ENCODE measurements around the gene PBXIP1. TPM values are rescaled to one million over a fixed set of nuclear protein-coding genes. Genes with fewer than 3 reads are reported as not detected.
"Not testable (repeated sequence)": the region's sequence is repeated elsewhere in the genome, so short reads cannot be mapped to it uniquely, and the experiment has no call there.

PBXIP1 gene
- total RNA-seq, 3 donors from 2014 or later: 35.6 to 146 (median 49.4) TPM

DNA sequence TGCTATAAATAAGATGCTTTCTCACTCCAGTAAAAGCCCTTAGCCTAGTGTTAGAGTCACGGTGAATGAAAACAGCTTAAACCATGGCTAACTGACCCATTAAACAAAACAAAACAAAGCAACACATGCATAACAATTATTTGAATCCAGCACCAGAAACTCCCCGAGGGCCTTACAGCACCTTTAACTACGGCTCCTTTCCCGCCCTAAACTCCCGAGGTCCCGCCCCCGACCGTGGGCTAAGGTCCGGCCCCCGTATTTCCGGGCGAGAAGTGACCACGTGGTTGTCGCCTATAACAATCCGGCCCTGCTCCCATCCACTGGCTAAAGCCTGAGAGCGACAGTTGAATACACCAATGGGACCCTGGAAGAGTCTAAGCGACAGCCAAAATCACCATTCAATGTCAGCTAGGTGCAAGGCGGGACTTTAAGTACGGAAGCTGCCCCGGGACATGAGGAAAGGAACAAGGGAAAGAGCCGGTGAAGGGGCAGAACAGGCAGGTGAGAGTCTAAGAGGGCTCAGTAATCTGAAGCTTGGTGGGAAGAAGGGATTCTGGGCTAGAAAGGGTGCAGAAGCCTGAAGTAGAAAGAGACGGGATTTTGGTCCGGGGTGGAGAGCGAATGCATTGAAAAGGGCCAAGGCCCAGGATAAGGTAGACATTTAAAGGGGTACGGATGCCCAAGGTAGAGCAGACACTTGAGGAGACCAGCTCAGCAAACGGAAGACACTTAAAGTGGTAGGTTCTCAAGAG lies 27.2 kb upstream of the PBXIP1 start, which contains the start of gene FLAD1:
FLAD1 (plus strand) TSS at position 448 of the 752 bp plus-strand sequence. CDS start 351 bp downstream, outside the sequence.
- Histone ChIP-seq H3K9me3 (no peaks in the 10 kb centered on the region), H3K36me3 (ENCODE audit: low read depth) (no peaks in the 10 kb centered on the region), H3K4me3 (peak within 1 kb of the TSS; percentile 50), H3K4me1 (ENCODE audit: low read depth) (peaks cover 11% of the 10 kb centered on the region)
- TF ChIP-seq CTCF (IDR thresholded peaks at IDR 0.05): no peak
- intact Hi-C loops (cut with DNase I, micrococcal nuclease): no loop called here
- ATAC-seq: peak; percentile 99
- peak; percentile 95 to 99 (median 96) for DNase-seq

DNA sequence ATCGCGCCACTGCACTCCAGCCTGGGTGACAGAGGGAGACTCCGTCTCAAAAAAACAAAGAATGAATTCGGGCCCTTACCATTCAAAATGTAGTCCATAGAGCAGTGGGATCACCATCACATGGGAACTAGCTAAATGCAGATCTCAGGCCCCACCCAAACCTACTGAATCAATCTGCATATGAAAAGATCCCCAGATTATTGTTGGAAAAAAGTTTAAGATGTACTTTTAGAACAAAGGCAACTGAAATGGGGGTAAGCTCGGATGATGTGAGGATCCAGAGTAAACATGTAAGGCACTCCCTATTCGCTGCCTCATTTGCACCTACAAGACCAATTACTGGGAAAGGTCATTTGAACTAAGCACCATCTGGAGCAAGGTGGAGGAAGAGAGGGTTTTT lies 26.4 kb upstream of the PBXIP1 start:
- intact Hi-C loops (cut with DNase I, micrococcal nuclease): no loop called here
- no peak for ATAC-seq
- peaks cover 11% of the 10 kb centered on the region for H3K4me1 ChIP-seq (ENCODE audit: low read depth)
- H3K36me3 ChIP-seq (ENCODE audit: low read depth): no peaks in the 10 kb centered on the region
- no peak for DNase-seq
- TF ChIP-seq CTCF (IDR thresholded peaks at IDR 0.05): no peak
- H3K9me3 ChIP-seq: no peaks in the 10 kb centered on the region
- no peak overlapping the region for H3K4me3 ChIP-seq

DNA sequence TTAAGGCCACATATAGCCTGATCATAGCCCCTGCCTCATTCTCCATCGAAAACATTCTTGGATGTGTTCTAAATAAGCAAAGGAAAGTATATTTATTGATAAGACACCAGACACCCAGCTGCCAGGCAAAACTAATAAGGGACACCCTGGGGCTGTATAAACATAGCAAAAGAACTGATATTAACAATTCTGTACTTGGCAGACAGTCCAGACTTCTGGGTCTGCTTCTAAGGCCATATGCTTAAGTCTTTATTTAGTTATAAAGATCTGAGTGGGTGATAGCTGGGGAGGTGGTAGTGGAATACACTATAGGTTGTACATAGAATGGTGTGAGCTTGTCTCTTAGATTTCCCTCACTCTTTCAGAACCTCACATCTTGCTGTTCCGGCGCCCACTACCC lies 22.5 kb upstream of the PBXIP1 start:
- Histone ChIP-seq H3K4me3 (no peak overlapping the region), H3K9me3 (no peaks in the 10 kb centered on the region), H3K4me1 (ENCODE audit: low read depth) (peaks cover 11% of the 10 kb centered on the region), H3K36me3 (ENCODE audit: low read depth) (no peaks in the 10 kb centered on the region)
- ATAC-seq (no peak), DNase-seq (no peak)
- intact Hi-C loops (cut with DNase I, micrococcal nuclease): no loop called here
- TF ChIP-seq CTCF (IDR thresholded peaks at IDR 0.05): no peak

DNA sequence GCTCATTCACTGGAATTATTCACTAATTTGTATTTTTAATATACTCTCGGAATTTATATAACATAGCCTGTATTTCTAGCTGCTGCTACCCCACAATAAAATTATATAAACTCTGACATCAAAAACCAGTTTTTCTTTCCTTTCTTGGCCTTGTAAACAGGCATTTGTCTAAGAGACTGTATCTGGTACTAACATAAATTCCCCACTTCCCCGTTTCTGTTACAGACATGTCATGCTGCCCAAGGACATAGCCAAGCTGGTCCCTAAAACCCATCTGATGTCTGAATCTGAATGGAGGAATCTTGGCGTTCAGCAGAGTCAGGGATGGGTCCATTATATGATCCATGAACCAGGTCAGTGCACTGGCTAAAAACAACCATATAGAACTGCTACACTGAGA lies 21.9 kb upstream of the PBXIP1 start:
- peaks cover 15% of the 10 kb centered on the region for H3K4me1 ChIP-seq (ENCODE audit: low read depth)
- intact Hi-C loops (cut with DNase I, micrococcal nuclease); DNase-seq: not testable (repeated sequence)

GRCh38 chr1:154975409-154976059 lies 19.6 kb upstream of the PBXIP1 start:
- Histone ChIP-seq H3K4me1 (ENCODE audit: low read depth) (peaks cover 36% of the 10 kb centered on the region), H3K36me3 (ENCODE audit: low read depth) (no peaks in the 10 kb centered on the region), H3K9me3 (no peaks in the 10 kb centered on the region), H3K4me3 (peak overlapping the region; percentile 23)
- DNase-seq (peak; percentile 79 to 86 (median 82)), ATAC-seq (no peak)
- TF ChIP-seq CTCF (IDR thresholded peaks at IDR 0.05): no peak
- intact Hi-C loops (cut with DNase I, micrococcal nuclease): no loop called here

More for the DNA sequence above, 21.9 kb upstream of the PBXIP1 start:
- ATAC-seq; H3K36me3 ChIP-seq (ENCODE audit: low read depth); H3K9me3 ChIP-seq; H3K4me3 ChIP-seq: not testable (repeated sequence)

- peak overlapping the region; percentile 23 for H3K4me3 ChIP-seq
- TF ChIP-seq CTCF (IDR thresholded peaks at IDR 0.05): no peak
- DNase-seq (peak; percentile 93 to 97 (median 94)), ATAC-seq (peak; percentile 60)
- no peaks in the 10 kb centered on the region for H3K36me3 ChIP-seq (ENCODE audit: low read depth)
- peaks cover 42% of the 10 kb centered on the region for H3K4me1 ChIP-seq (ENCODE audit: low read depth)
- no peaks in the 10 kb centered on the region for H3K9me3 ChIP-seq
- intact Hi-C loops (cut with DNase I, micrococcal nuclease): no loop called here
Measured at GRCh38 chr1:154974808-154975408, 19.0 kb upstream of the PBXIP1 start.
